22Rv1 (cell line): ENCODE measurements around the gene HTR5A.

Experiments used
- CTCF ChIP-seq: fragments of 450-650 bp; IDR thresholded peaks from 2 replicates; pipeline ENCODE4 v1.5.1; 2017; ENCODE audit warnings: mild to moderate bottlenecking
- ZFX ChIP-seq: fragments of 450-650 bp; IDR thresholded peaks from 2 replicates; pipeline ENCODE4 v1.6.1; 2017; ENCODE audit warnings: antibody characterized with exemption, borderline replicate concordance

GRCh38 chr7:155123413-155123812, 53.3 kb downstream of the HTR5A start:
- TF ChIP-seq CTCF (no peak), ZFX (no peak)
